ENCODE data around the gene MYO3A.

Gene MYO3A

DNA sequence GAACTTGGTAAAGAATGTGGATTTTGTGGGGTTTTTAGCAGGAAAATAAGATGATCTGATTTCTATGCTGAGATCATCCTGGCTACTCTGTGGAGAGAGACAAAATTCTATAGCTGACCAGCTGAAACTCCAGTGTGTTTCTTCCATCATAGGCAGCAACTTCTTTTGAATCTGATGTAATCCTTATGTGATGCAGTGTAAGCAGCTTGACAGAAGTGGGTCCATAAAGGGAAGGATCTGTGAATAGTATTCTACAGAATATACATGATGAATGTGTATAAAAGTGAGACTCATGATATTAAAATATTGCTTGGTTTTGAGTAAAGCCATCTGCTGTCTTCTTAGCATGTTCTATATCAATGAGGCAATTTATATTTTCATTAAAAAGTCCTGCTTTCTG lies 4.4 kb downstream of the MYO3A start:
- in situ Hi-C loops (cut with MboI; ENCODE audit: low sequenced_read_pairs) = no loop called here
- H3K4me1 ChIP-seq = no peaks in the 10 kb centered on the region

DNA sequence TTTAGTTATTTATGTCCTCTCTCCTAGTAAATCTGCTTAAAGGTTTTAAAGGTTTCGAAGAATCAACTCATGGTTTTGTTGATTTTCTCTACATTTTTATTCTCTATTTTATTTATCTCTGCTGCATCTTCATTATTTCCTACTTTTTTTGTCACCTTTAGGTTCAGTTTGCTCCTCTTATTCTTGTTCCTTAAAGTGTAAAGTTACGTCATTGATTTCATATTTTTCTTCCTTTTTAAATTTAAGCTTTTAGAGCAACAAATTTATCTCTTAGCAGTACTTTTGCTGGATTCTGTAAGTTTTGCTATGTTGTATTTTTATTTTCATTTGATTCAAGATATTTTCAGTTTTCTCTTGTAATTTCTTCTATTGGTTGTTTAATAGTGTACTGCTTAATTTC lies 10.7 kb downstream of the MYO3A start:
- in situ Hi-C loops (cut with MboI; ENCODE audit: low sequenced_read_pairs) = no loop called here
- Histone ChIP-seq H3K4me3 (no peak overlapping the region), H3K27me3 (ENCODE audit: low read depth) (no peaks in the 10 kb centered on the region), H3K9me3 (no peaks in the 10 kb centered on the region), H3K36me3 (replicated peaks) (no peaks in the 10 kb centered on the region), H3K4me1 (no peaks in the 10 kb centered on the region)
- DNase-seq (ENCODE audit: low spot score in 2 of 2) = no peak

More for the DNA sequence above, 4.4 kb downstream of the MYO3A start:
- H3K27me3 ChIP-seq (ENCODE audit: low read depth) = peaks cover 20% of the 10 kb centered on the region
- DNase-seq (ENCODE audit: low spot score in 2 of 2) = no peak
- no peaks in the 10 kb centered on the region for H3K9me3 ChIP-seq
- no peaks in the 10 kb centered on the region for H3K36me3 ChIP-seq (replicated peaks)
- H3K4me3 ChIP-seq = no peak overlapping the region

DNA sequence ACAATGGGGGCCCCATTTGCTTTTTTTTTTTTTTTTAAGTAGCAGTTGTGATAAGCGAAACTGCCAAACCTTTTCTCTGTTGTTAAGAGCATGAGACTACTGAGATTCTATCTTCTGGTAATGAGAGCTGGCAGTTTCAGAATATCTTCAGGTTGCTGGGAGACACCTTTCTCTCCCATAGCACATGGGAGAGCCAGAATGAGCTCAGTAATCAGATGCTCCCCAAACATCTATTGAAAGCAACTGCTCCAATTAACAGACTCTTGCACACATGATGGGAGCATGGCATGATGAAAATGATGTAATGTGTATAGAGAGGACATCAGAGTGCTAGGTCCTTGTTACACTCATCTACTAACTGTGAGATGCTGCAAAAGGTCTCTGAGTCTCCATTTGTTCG lies 18.8 kb downstream of the MYO3A start:
- in situ Hi-C loops (cut with MboI; ENCODE audit: low sequenced_read_pairs) = no loop called here

DNA sequence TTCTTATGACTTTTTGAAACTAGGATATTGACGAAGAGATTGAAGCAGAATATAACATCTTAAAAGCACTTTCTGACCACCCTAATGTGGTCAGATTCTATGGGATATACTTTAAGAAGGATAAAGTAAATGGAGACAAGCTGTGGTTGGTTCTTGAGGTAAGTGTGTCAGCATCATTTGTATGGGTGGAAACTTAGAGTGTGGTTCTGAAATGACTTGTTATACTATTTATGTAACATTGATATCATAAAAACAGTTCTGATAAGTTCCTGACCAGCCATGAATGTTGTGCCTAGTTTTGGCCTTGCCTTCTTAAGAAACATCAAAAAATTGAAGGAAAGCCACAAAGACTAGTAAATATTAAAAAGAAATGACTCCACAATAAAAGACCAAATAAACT lies 20.8 kb downstream of the MYO3A start:
- in situ Hi-C loops (cut with MboI; ENCODE audit: low sequenced_read_pairs) = no loop called here
- DNase-seq (ENCODE audit: low spot score in 2 of 2) = no peak

More for the DNA sequence above, 18.8 kb downstream of the MYO3A start:
- Histone ChIP-seq H3K36me3 (replicated peaks) (no peaks in the 10 kb centered on the region), H3K9me3 (no peaks in the 10 kb centered on the region), H3K4me1 (no peaks in the 10 kb centered on the region), H3K4me3 (no peak overlapping the region), H3K27me3 (ENCODE audit: low read depth) (no peaks in the 10 kb centered on the region)
- no peak for DNase-seq (ENCODE audit: low spot score in 2 of 2)

GRCh38 chr10:25959540-25960232 lies 25.7 kb downstream of the MYO3A start:
- no peak for DNase-seq (ENCODE audit: low spot score in 2 of 2)
- no peaks in the 10 kb centered on the region for H3K4me1 ChIP-seq
- H3K4me3 ChIP-seq = no peak overlapping the region
- no peaks in the 10 kb centered on the region for H3K36me3 ChIP-seq (replicated peaks)
- H3K27me3 ChIP-seq (ENCODE audit: low read depth) = no peaks in the 10 kb centered on the region
- in situ Hi-C loops (cut with MboI; ENCODE audit: low sequenced_read_pairs) = no loop called here
- no peaks in the 10 kb centered on the region for H3K9me3 ChIP-seq

More for the DNA sequence above, 20.8 kb downstream of the MYO3A start:
- Histone ChIP-seq H3K36me3 (replicated peaks) (no peaks in the 10 kb centered on the region), H3K4me3 (no peak overlapping the region), H3K27me3 (ENCODE audit: low read depth) (no peaks in the 10 kb centered on the region), H3K9me3 (no peaks in the 10 kb centered on the region), H3K4me1 (no peaks in the 10 kb centered on the region)

DNA sequence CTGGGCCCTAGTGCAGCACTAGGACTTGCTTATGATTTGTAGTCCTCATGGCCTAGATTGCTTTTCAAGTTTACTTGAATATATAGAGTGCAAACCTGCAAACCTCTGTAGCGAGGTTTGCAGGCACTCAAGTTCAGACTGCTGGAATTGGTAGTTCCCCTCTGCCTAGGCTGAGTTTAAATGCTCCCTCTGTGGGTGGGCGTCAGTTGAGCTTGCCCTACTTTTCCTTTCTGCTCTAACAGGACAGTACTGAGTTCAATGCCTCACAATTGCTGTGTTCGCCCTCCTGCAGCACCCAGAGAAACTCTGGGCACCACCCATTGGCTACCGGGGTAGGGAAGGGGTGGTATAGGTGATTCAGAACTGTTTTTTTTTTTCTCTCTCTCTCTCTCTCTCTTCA lies 31.6 kb downstream of the MYO3A start:
- Histone ChIP-seq H3K9me3 (no peaks in the 10 kb centered on the region), H3K4me1 (no peaks in the 10 kb centered on the region), H3K36me3 (replicated peaks) (no peaks in the 10 kb centered on the region), H3K4me3 (no peak overlapping the region), H3K27me3 (ENCODE audit: low read depth) (no peaks in the 10 kb centered on the region)
- DNase-seq (ENCODE audit: low spot score in 2 of 2) = no peak
- in situ Hi-C loops (cut with MboI; ENCODE audit: low sequenced_read_pairs) = no loop called here

GRCh38 chr10:25966844-25967243 lies 32.8 kb downstream of the MYO3A start:
- no peak overlapping the region for H3K4me3 ChIP-seq
- in situ Hi-C loops (cut with MboI; ENCODE audit: low sequenced_read_pairs) = no loop called here
- DNase-seq (ENCODE audit: low spot score in 2 of 2) = no peak

GRCh38 chr10:25972631-25973030 lies 38.6 kb downstream of the MYO3A start:
- Histone ChIP-seq H3K27me3 (ENCODE audit: low read depth) (peaks cover 7% of the 10 kb centered on the region; the same call in 1 of the 2 replicates), H3K36me3 (replicated peaks) (no peaks in the 10 kb centered on the region), H3K9me3 (no peaks in the 10 kb centered on the region), H3K4me3 (no peak overlapping the region), H3K4me1 (no peaks in the 10 kb centered on the region)
- no peak for DNase-seq (ENCODE audit: low spot score in 2 of 2)
- in situ Hi-C loops (cut with MboI; ENCODE audit: low sequenced_read_pairs) = no loop called here

More at GRCh38 chr10:25966844-25967243, 32.8 kb downstream of the MYO3A start:
- Histone ChIP-seq H3K36me3 (replicated peaks) (no peaks in the 10 kb centered on the region), H3K27me3 (ENCODE audit: low read depth) (no peaks in the 10 kb centered on the region), H3K9me3 (no peaks in the 10 kb centered on the region), H3K4me1 (no peaks in the 10 kb centered on the region)

- Histone ChIP-seq H3K4me1 (no peaks in the 10 kb centered on the region), H3K4me3 (no peak overlapping the region), H3K27me3 (ENCODE audit: low read depth) (peaks cover 7% of the 10 kb centered on the region; the same call in 1 of the 2 replicates), H3K36me3 (replicated peaks) (no peaks in the 10 kb centered on the region), H3K9me3 (no peaks in the 10 kb centered on the region)
- no peak for DNase-seq (ENCODE audit: low spot score in 2 of 2)
- in situ Hi-C loops (cut with MboI; ENCODE audit: low sequenced_read_pairs) = no loop called here
Observed at GRCh38 chr10:25974897-25975459, 40.9 kb downstream of the MYO3A start.

DNA sequence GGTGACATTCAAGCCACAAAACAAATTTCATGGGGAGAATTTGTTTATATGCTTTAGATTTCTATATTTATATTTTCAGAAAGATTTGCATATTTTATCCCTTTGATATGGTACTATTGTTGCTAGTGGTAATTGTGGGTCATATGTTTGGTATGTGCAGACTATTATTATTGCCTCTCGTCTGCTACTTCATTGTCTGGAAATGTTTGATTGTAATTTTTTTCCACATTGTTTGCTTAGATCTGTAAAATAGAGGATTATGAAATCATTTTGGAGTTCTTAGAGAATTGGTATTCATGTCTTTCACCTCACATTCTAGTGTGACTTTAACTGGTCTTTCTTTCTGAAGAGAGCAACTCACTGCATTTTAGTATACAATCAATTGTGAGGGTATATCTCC lies 44.7 kb downstream of the MYO3A start:
- no peak for DNase-seq (ENCODE audit: low spot score in 2 of 2)
- in situ Hi-C loops (cut with MboI; ENCODE audit: low sequenced_read_pairs) = no loop called here
- Histone ChIP-seq H3K4me3 (no peak overlapping the region), H3K9me3 (no peaks in the 10 kb centered on the region), H3K4me1 (no peaks in the 10 kb centered on the region), H3K27me3 (ENCODE audit: low read depth) (peaks cover 7% of the 10 kb centered on the region; the same call in 1 of the 2 replicates), H3K36me3 (replicated peaks) (no peaks in the 10 kb centered on the region)

- no peaks in the 10 kb centered on the region for H3K36me3 ChIP-seq (replicated peaks)
- peak in 1 of 2 experiments; percentile 10 for DNase-seq (ENCODE audit: low spot score in 2 of 2)
- H3K9me3 ChIP-seq = no peaks in the 10 kb centered on the region
- no peak overlapping the region for H3K4me3 ChIP-seq
- no peaks in the 10 kb centered on the region for H3K27me3 ChIP-seq (ENCODE audit: low read depth)
- no peaks in the 10 kb centered on the region for H3K4me1 ChIP-seq
- in situ Hi-C loops (cut with MboI; ENCODE audit: low sequenced_read_pairs) = no loop called here
Observed at GRCh38 chr10:25982107-25982506, 48.1 kb downstream of the MYO3A start.

- Histone ChIP-seq H3K9me3 (no peaks in the 10 kb centered on the region), H3K27me3 (ENCODE audit: low read depth) (no peaks in the 10 kb centered on the region), H3K36me3 (replicated peaks) (no peaks in the 10 kb centered on the region), H3K4me1 (no peaks in the 10 kb centered on the region), H3K4me3 (no peak overlapping the region)
- in situ Hi-C loops (cut with MboI; ENCODE audit: low sequenced_read_pairs) = no loop called here
- no peak for DNase-seq (ENCODE audit: low spot score in 2 of 2)
Observed at GRCh38 chr10:25988583-25988982, 54.6 kb downstream of the MYO3A start.

GRCh38 chr10:25989951-25990350 lies 55.9 kb downstream of the MYO3A start:
- H3K4me3 ChIP-seq = no peak overlapping the region
- in situ Hi-C loops (cut with MboI; ENCODE audit: low sequenced_read_pairs) = no loop called here
- no peaks in the 10 kb centered on the region for H3K27me3 ChIP-seq (ENCODE audit: low read depth)
- no peaks in the 10 kb centered on the region for H3K36me3 ChIP-seq (replicated peaks)
- H3K4me1 ChIP-seq = no peaks in the 10 kb centered on the region
- no peaks in the 10 kb centered on the region for H3K9me3 ChIP-seq
- DNase-seq (ENCODE audit: low spot score in 2 of 2) = no peak

GRCh38 chr10:25999295-25999981 lies 65.4 kb downstream of the MYO3A start:
- in situ Hi-C loops (cut with MboI; ENCODE audit: low sequenced_read_pairs) = no loop called here
- Histone ChIP-seq H3K27me3 (ENCODE audit: low read depth) (peaks cover 2% of the 10 kb centered on the region; the same call in 1 of the 2 replicates), H3K36me3 (replicated peaks) (no peaks in the 10 kb centered on the region), H3K4me1 (no peaks in the 10 kb centered on the region), H3K4me3 (no peak overlapping the region), H3K9me3 (no peaks in the 10 kb centered on the region)
- no peak for DNase-seq (ENCODE audit: low spot score in 2 of 2)
